ENCODE results near the gene CARF.

CARF gene

DNA sequence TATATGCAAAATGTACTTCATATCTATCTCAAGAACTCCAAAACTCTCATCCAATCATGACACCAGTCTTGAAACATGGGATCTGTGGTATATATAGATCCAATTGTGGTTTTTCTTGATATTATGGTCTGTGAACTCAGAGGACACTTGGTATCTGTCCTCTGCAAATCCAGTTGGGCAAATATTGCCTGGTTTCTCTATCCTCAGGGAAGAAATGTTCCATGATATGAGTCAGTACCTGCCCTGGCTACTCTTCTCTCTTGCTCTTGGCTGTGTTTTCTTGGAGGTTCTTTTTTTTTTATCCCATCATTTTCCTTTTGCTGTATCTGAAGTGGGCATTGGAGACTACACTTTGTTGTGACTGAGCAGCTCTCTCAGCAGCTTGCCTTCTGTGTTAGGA lies 113.5 kb downstream of the CARF start:
- DNase-seq = no peak

DNA sequence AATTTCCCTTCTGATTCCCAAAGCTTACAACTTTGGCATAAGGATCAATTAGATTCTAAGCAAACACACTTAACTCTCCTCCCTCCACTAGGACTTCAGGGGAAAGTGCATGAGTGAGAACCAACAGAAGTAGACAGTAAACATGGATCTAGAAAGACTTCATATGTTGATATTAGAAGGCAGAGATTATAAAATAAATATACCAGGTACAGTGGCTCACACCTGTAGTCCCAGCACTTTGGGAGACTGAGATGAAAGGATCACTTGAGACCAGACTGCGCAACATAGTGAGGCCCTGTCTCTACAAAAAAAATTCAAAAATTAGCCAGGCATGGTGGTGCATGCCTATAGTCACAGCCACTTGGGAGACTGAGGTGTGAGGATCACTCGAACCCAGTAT lies 118.5 kb downstream of the CARF start:
- no peak for DNase-seq

GRCh38 chr2:203030991-203031390 lies 118.9 kb downstream of the CARF start:
- no peak for DNase-seq

DNA sequence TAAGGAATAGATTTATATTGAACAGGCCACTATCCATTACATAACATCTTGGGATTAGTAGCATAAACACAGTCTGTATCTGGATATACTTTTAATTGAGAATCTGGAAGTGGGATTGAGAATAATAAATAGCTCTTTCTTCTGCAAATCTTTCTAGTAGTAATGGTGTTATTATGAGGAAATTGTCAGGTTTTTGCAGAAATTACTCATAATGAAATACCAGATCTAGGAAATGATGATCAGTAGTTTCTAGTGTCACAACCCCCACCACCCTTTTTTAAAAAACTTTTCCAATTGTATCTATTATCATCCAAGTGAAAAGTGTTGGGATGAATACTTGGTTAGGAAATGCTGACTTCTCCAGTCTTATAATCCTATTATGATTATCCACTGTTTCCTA lies 121.3 kb downstream of the CARF start:
- DNase-seq = no peak

GRCh38 chr2:203035879-203036470 lies 123.9 kb downstream of the CARF start:
- DNase-seq = no peak
